Fibroblast of gingiva (primary cell): Measurements from ENCODE around the gene NSUN6.
A peak's percentile ranks its signal among the peaks of the same experiment; 100 is the strongest.
"Not testable (repeated sequence)": the region's sequence is repeated elsewhere in the genome, so short reads cannot be mapped to it uniquely, and the experiment has no call there.

Source experiments
- DNase-seq: peaks from one replicate; pipeline ENCODE4 v3.0.0-alpha.2; 2011; ENCODE audit warnings: low read depth

Gene NSUN6

GRCh38 chr10:18610517-18610916 lies 40.9 kb downstream of the NSUN6 start:
- DNase-seq = peak; percentile 85

GRCh38 chr10:18608596-18608995 lies 42.8 kb downstream of the NSUN6 start:
- DNase-seq = no peak

GRCh38 chr10:18607503-18608378 lies 43.6 kb downstream of the NSUN6 start:
- peak; percentile 89 for DNase-seq

- peak; percentile 82 for DNase-seq
Observed at GRCh38 chr10:18606051-18606695, 45.2 kb downstream of the NSUN6 start.

GRCh38 chr10:18601321-18601720 lies 50.1 kb downstream of the NSUN6 start:
- DNase-seq = no peak

- no peak for DNase-seq
Observed at GRCh38 chr10:18599392-18599791, 52.0 kb downstream of the NSUN6 start.

- DNase-seq = no peak
Observed at GRCh38 chr10:18594574-18595156, 56.7 kb downstream of the NSUN6 start.

GRCh38 chr10:18591141-18591540 lies 60.2 kb downstream of the NSUN6 start:
- DNase-seq = not testable (repeated sequence)

GRCh38 chr10:18586637-18587036 lies 64.8 kb downstream of the NSUN6 start:
- DNase-seq = not testable (repeated sequence)

- no peak for DNase-seq
Observed at GRCh38 chr10:18583575-18584270, 67.7 kb downstream of the NSUN6 start.

GRCh38 chr10:18582803-18583202 lies 68.6 kb downstream of the NSUN6 start:
- no peak for DNase-seq

- DNase-seq = no peak
Observed at GRCh38 chr10:18577823-18578685, 73.3 kb downstream of the NSUN6 start.

- DNase-seq = no peak
Observed at GRCh38 chr10:18576586-18576985, 74.8 kb downstream of the NSUN6 start.

- no peak for DNase-seq
Observed at GRCh38 chr10:18572959-18573561, 78.3 kb downstream of the NSUN6 start.

- DNase-seq = no peak
Observed at GRCh38 chr10:18571780-18572179, 79.6 kb downstream of the NSUN6 start.

GRCh38 chr10:18571076-18571475 lies 80.3 kb downstream of the NSUN6 start:
- no peak for DNase-seq

GRCh38 chr10:18570386-18570785 lies 81.0 kb downstream of the NSUN6 start:
- not testable (repeated sequence) for DNase-seq

GRCh38 chr10:18567343-18567856 lies 84.0 kb downstream of the NSUN6 start:
- no peak for DNase-seq

GRCh38 chr10:18566177-18566576 lies 85.2 kb downstream of the NSUN6 start:
- no peak for DNase-seq

- DNase-seq = no peak
Observed at GRCh38 chr10:18565006-18565405, 86.4 kb downstream of the NSUN6 start.
